MCF 10A (cell line): ENCODE data around the gene POC5. TPM values are rescaled to one million over a fixed set of nuclear protein-coding genes. Genes with fewer than 3 reads are reported as not detected.

Experiments
- BruUV-seq: library from RNA; stranded (reverse); fragments of 400-500 nt; replicated peaks from 2 replicates; lab custom pipeline; 2021; lab: Mats Ljungman, UMichigan
- CTCF ChIA-PET: fragments of 300-600 bp; sonication (Branson Sonifier 250); formaldehyde crosslinking; extraction: SDS; loops from one replicate; lab custom pipeline; 2021; ENCODE audit warnings: antibody characterized with exemption, inconsistent platforms; lab: Yijun Ruan, JAX
- POLR2A ChIA-PET: fragments of 300-600, 350-650 bp; sonication (Branson Sonifier 250); formaldehyde crosslinking; extraction: SDS; loops from one replicate; lab custom pipeline; 2020; ENCODE audit warnings: antibody characterized with exemption, inconsistent platforms; lab: Yijun Ruan, JAX
- DNase-seq: peaks from one replicate; pipeline ENCODE4 v3.0.0-alpha.2; 2018; ENCODE audit not compliant: unreplicated experiment
- H3K27ac Mint-ChIP-seq: one replicate; pipeline ENCODE4 v1.8.0; 2022; ENCODE audit warnings: mild to moderate bottlenecking, low read depth, mixed read lengths; ENCODE audit not compliant: unreplicated experiment
- H3K27me3 Mint-ChIP-seq: one replicate; pipeline ENCODE4 v1.8.0; 2022; ENCODE audit warnings: mixed read lengths; ENCODE audit not compliant: insufficient read depth, unreplicated experiment
- H3K36me3 Mint-ChIP-seq: one replicate; pipeline ENCODE4 v1.8.0; 2022; ENCODE audit warnings: mild to moderate bottlenecking, moderate library complexity, mixed read lengths; ENCODE audit not compliant: insufficient read depth, unreplicated experiment
- H3K4me1 Mint-ChIP-seq: one replicate; pipeline ENCODE4 v1.8.0; 2022; ENCODE audit warnings: mixed read lengths; ENCODE audit not compliant: insufficient read depth, unreplicated experiment
- H3K4me3 Mint-ChIP-seq: one replicate; pipeline ENCODE4 v1.8.0; 2022; ENCODE audit warnings: mild to moderate bottlenecking, moderate library complexity, mixed read lengths; ENCODE audit not compliant: unreplicated experiment
- H3K9me3 Mint-ChIP-seq: one replicate; pipeline ENCODE4 v1.8.0; 2022; ENCODE audit warnings: mixed read lengths; ENCODE audit not compliant: unreplicated experiment
- CTCF ChIP-seq: fragments of 200-600 bp; IDR thresholded peaks from one replicate; pipeline ENCODE4 v1.8.0; 2022; ENCODE audit warnings: antibody characterized with exemption, mild to moderate bottlenecking; ENCODE audit not compliant: unreplicated experiment
- intact Hi-C: fragments of 100-400 bp; cut with micrococcal nuclease; formaldehyde crosslinking; loops from 2 replicates; pipeline ENCODE4 v1.14.1; 2022
- total RNA-seq: library from RNA; stranded (reverse); gene quantifications from 2 replicates; pipeline ENCODE4 v1.2.3, GENCODE V29; 2022

POC5 gene
- total RNA-seq, 1 experiment from 2014 or later = 14.3 TPM

- Mint-ChIP-seq H3K27ac (peak overlapping the region; percentile 12), H3K27me3 (no peaks in the 10 kb centered on the region), H3K4me1 (no peaks in the 10 kb centered on the region), H3K9me3 (no peaks in the 10 kb centered on the region), H3K36me3 (peaks cover 53% of the 10 kb centered on the region), H3K4me3 (peak overlapping the region; percentile 57)
- peak; percentile 68 for TF ChIP-seq CTCF
- DNase-seq = peak; percentile 46
- ChIA-PET POLR2A (interaction anchor here (0.9 to 2.1 kb wide), 4 partner anchors 14 to 25 kb away, joined by 3 to 11 read pairs (median 4); no protein-coding TSS in a partner anchor), CTCF (interaction anchor here (0.6 to 1.4 kb wide), 15 partner anchors 8 to 1340 kb away, joined by 3 to 6 read pairs (median 3); no protein-coding TSS in a partner anchor)
- intact Hi-C loops = loop anchor here (1.0 to 10.0 kb wide), 7 partner anchors 99 to 754 kb away; partner anchors contain the start of genes CERT1 and POLK
- BruUV-seq = no TSS peak
Measured at GRCh38 chr5:75681125-75681830, 36.0 kb downstream of the POC5 start.

GRCh38 chr5:75678155-75678554 lies 39.1 kb downstream of the POC5 start:
- H3K9me3 Mint-ChIP-seq = no peaks in the 10 kb centered on the region
- peaks cover 36% of the 10 kb centered on the region for H3K36me3 Mint-ChIP-seq
- H3K4me3 Mint-ChIP-seq = no peak overlapping the region
- no peak for DNase-seq
- H3K4me1 Mint-ChIP-seq = no peaks in the 10 kb centered on the region
- no peak for TF ChIP-seq CTCF
- no TSS peak for BruUV-seq
- intact Hi-C loops = no loop called here
- no peak overlapping the region for H3K27ac Mint-ChIP-seq
- ChIA-PET POLR2A (interaction anchor here (0.6 to 1.3 kb wide), 2 partner anchors 238 to 341 kb away, joined by 3 to 4 read pairs; partner anchors contain the start of gene HMGCR), CTCF (interaction anchor here (1.1 kb wide), 1 partner anchor 21 kb away, joined by 3 read pairs; no protein-coding TSS in a partner anchor)
- no peaks in the 10 kb centered on the region for H3K27me3 Mint-ChIP-seq

- Mint-ChIP-seq H3K27me3 (no peaks in the 10 kb centered on the region), H3K9me3 (no peaks in the 10 kb centered on the region), H3K27ac (no peak overlapping the region), H3K4me1 (peaks cover 1% of the 10 kb centered on the region), H3K4me3 (no peak overlapping the region), H3K36me3 (peaks cover 37% of the 10 kb centered on the region)
- intact Hi-C loops = no loop called here
- TF ChIP-seq CTCF = no peak
- CTCF ChIA-PET = interaction anchor here (0.6 to 0.8 kb wide), 2 partner anchors 411 to 440 kb away, joined by 3 to 5 read pairs; no protein-coding TSS in a partner anchor
- BruUV-seq = no TSS peak
- POLR2A ChIA-PET = no interaction called here
- DNase-seq = no peak
Measured at GRCh38 chr5:75677607-75678006, 39.6 kb downstream of the POC5 start.

GRCh38 chr5:75675783-75676182 lies 41.5 kb downstream of the POC5 start:
- no peak for DNase-seq
- Mint-ChIP-seq H3K27me3 (no peaks in the 10 kb centered on the region), H3K4me3 (no peak overlapping the region), H3K27ac (no peak overlapping the region), H3K9me3 (no peaks in the 10 kb centered on the region), H3K36me3 (peaks cover 44% of the 10 kb centered on the region), H3K4me1 (peaks cover 8% of the 10 kb centered on the region)
- ChIA-PET POLR2A (interaction anchor here (0.8 kb wide), 1 partner anchor 166 kb away, joined by 4 read pairs; no protein-coding TSS in a partner anchor), CTCF (interaction anchor here (0.6 kb wide), 1 partner anchor 219 kb away, joined by 3 read pairs; no protein-coding TSS in a partner anchor)
- intact Hi-C loops = no loop called here
- BruUV-seq = no TSS peak
- no peak for TF ChIP-seq CTCF
